H1 (cell line): ENCODE results near the gene OR2AE1. TPM values are rescaled to one million over a fixed set of nuclear protein-coding genes. Genes with fewer than 3 reads are reported as not detected.

Source experiments
- CTCF ChIA-PET: fragments of 300-600 bp; sonication (Branson Sonifier 250); formaldehyde crosslinking; loops from one replicate; lab custom pipeline; 2021; ENCODE audit not compliant: partially characterized antibody; lab: Charles Lee
- POLR2A ChIA-PET: fragments of 300-600 bp; sonication (Branson Sonifier 250); formaldehyde crosslinking; loops from one replicate; lab custom pipeline; 2021; ENCODE audit warnings: inconsistent platforms; ENCODE audit not compliant: partially characterized antibody; lab: Charles Lee
- DNase-seq, 2 experiments: peaks; one replicate each; pipeline versions ENCODE4 v3.0.0 to v3.0.0-alpha.2; 2010 to 2022; ENCODE audit warnings: low spot score in 2 of 2, low read depth in 1 of 2, mixed read lengths in 1 of 2
- FAIRE-seq: peaks from 2 replicates; lab custom pipeline; 2011; peaks lifted over from hg19 to GRCh38; lab: Jason Lieb, UNC
- H2AFZ ChIP-seq: 2 replicates; pipeline ENCODE4 v1.8.1; 2012; ENCODE audit warnings: low read length, inconsistent platforms
- H2AK5ac ChIP-seq: 2 replicates; pipeline ENCODE4 v1.6.1; 2013; ENCODE audit warnings: low read depth, low read length
- H2BK120ac ChIP-seq: replicated peaks from 2 replicates; pipeline ENCODE3; 2013; ENCODE audit warnings: low read depth, low read length, inconsistent platforms
- H2BK12ac ChIP-seq: 2 replicates; pipeline ENCODE4 v1.6.1; 2013; ENCODE audit warnings: low read depth, low read length
- H2BK15ac ChIP-seq: 2 replicates; pipeline ENCODE4 v1.6.1; 2013; ENCODE audit warnings: low read length
- H2BK20ac ChIP-seq: 2 replicates; pipeline ENCODE4 v1.6.1; 2013; ENCODE audit warnings: low read length
- H2BK5ac ChIP-seq: 2 replicates; pipeline ENCODE4 v1.6.1; 2013; ENCODE audit warnings: low read depth, low read length
- H3K14ac ChIP-seq: 2 replicates; pipeline ENCODE4 v1.6.1; 2013; ENCODE audit warnings: inconsistent platforms; ENCODE audit not compliant: insufficient read length
- H3K18ac ChIP-seq: 2 replicates; pipeline ENCODE4 v1.6.1; 2013; ENCODE audit warnings: low read length; ENCODE audit errors: extremely low read depth
- H3K23ac ChIP-seq: 2 replicates; pipeline ENCODE4 v1.6.1; 2013; ENCODE audit warnings: inconsistent platforms; ENCODE audit not compliant: insufficient read length
- H3K23me2 ChIP-seq: 2 replicates; pipeline ENCODE4 v1.6.1; 2013; ENCODE audit warnings: low read depth, low read length
- H3K27ac ChIP-seq: 2 replicates; pipeline ENCODE4 v1.6.1; 2011; ENCODE audit warnings: low read depth, low read length, inconsistent platforms
- H3K27me3 ChIP-seq, 4 experiments: replicated peaks in 1 of 4; 1 replicate in 1 of 4; 2 replicates in 3 of 4; pipeline versions ENCODE4 v1.6.1 to v1.8.1; 2011 to 2013; ENCODE audit warnings: low read length in 3 of 4, mild to moderate bottlenecking in 3 of 4, inconsistent platforms in 2 of 4, mixed read lengths in 2 of 4, moderate library complexity in 1 of 4; ENCODE audit not compliant: control insufficient read depth in 3 of 4, insufficient read depth in 3 of 4; ENCODE audit errors: extremely low read depth in 1 of 4
- H3K36me3 ChIP-seq, 4 experiments: 2 replicates each; pipeline versions ENCODE4 v1.6.1 to v1.8.1; 2011 to 2013; ENCODE audit warnings: mild to moderate bottlenecking in 4 of 4, low read length in 3 of 4, moderate library complexity in 2 of 4, control low read depth in 1 of 4, inconsistent platforms in 1 of 4; ENCODE audit not compliant: insufficient read depth in 4 of 4, control insufficient read depth in 2 of 4
- H3K4ac ChIP-seq: replicated peaks from 2 replicates; pipeline ENCODE3; 2013; ENCODE audit warnings: low read length, low read depth, mixed read lengths, inconsistent platforms; ENCODE audit not compliant: insufficient read length
- H3K4me1 ChIP-seq, 4 experiments: replicated peaks in 1 of 4; 1 replicate in 1 of 4; 2 replicates in 3 of 4; pipeline versions ENCODE4 v1.6.1 to v1.8.1; 2011 to 2013; ENCODE audit warnings: low read length in 3 of 4, inconsistent platforms in 2 of 4, mixed read lengths in 1 of 4; ENCODE audit not compliant: insufficient read depth in 4 of 4, control insufficient read depth in 3 of 4
- H3K4me2 ChIP-seq, 2 experiments: 2 replicates each; pipeline versions ENCODE4 v1.6.1 to v1.8.1; 2011 to 2013; ENCODE audit warnings: low read depth in 2 of 2, low read length in 2 of 2, control low read depth in 1 of 2, inconsistent platforms in 1 of 2, mild to moderate bottlenecking in 1 of 2; ENCODE audit not compliant: insufficient read depth in 1 of 2
- H3K4me3 ChIP-seq, 4 experiments: fragments of 200-600, 300-600 bp in 1 of 4; sonication (generic), shearing (Covaris generic), sonication (Bioruptor Twin) in 1 of 4; 2 replicates each; pipeline versions ENCODE4 v1.5.1 to v1.8.1; 2011 to 2016; ENCODE audit warnings: low read length in 4 of 4, low read depth in 3 of 4, control low read depth in 2 of 4, inconsistent platforms in 2 of 4, mild to moderate bottlenecking in 2 of 4, mixed read lengths in 1 of 4, moderate library complexity in 1 of 4; ENCODE audit not compliant: insufficient read depth in 2 of 4; ENCODE audit errors: extremely low read depth in 1 of 4
- H3K56ac ChIP-seq: replicated peaks from 2 replicates; pipeline ENCODE3; 2013; ENCODE audit warnings: low read depth, mild to moderate bottlenecking, mixed read lengths, low read length, inconsistent platforms; ENCODE audit not compliant: insufficient read length
- H3K79me1 ChIP-seq: 2 replicates; pipeline ENCODE4 v1.6.1; 2013; ENCODE audit warnings: low read depth, low read length, control low read depth
- H3K79me2 ChIP-seq, 2 experiments: 2 replicates each; pipeline versions ENCODE4 v1.6.1 to v1.8.1; 2012 to 2013; ENCODE audit warnings: low read length in 2 of 2, mild to moderate bottlenecking in 2 of 2, inconsistent platforms in 1 of 2; ENCODE audit not compliant: insufficient read depth in 2 of 2, control insufficient read depth in 1 of 2
- H3K9ac ChIP-seq, 4 experiments: replicated peaks in 1 of 4; 1 replicate in 1 of 4; 2 replicates in 3 of 4; pipeline versions ENCODE4 v1.6.1 to v1.8.1; 2011 to 2013; ENCODE audit warnings: low read depth in 3 of 4, low read length in 3 of 4, control low read depth in 2 of 4, mild to moderate bottlenecking in 2 of 4, moderate library complexity in 2 of 4, inconsistent platforms in 1 of 4; ENCODE audit errors: extremely low read depth in 1 of 4
- H3K9me3 ChIP-seq, 2 experiments: 2 replicates each; pipeline versions ENCODE4 v1.6.1 to v1.8.1; 2012 to 2013; ENCODE audit warnings: mild to moderate bottlenecking in 2 of 2, moderate library complexity in 2 of 2, control low read depth in 1 of 2, inconsistent platforms in 1 of 2, low read depth in 1 of 2, low read length in 1 of 2, mixed read lengths in 1 of 2; ENCODE audit not compliant: insufficient read depth in 2 of 2
- H4K20me1 ChIP-seq, 2 experiments: replicated peaks in 1 of 2; 2 replicates each; pipeline versions ENCODE3 to v1.8.1; 2011 to 2013; ENCODE audit warnings: inconsistent platforms in 2 of 2, low read length in 2 of 2, mild to moderate bottlenecking in 1 of 2; ENCODE audit not compliant: insufficient read depth in 2 of 2, control insufficient read depth in 1 of 2
- H4K5ac ChIP-seq: 2 replicates; pipeline ENCODE4 v1.6.1; 2013; ENCODE audit warnings: low read length, low read depth, mixed read lengths, inconsistent platforms; ENCODE audit not compliant: insufficient read length
- H4K8ac ChIP-seq: 2 replicates; pipeline ENCODE4 v1.8.0; 2013; ENCODE audit warnings: mild to moderate bottlenecking, moderate library complexity, low read length, inconsistent platforms; ENCODE audit not compliant: insufficient read depth; ENCODE audit errors: extremely low read depth
- H4K91ac ChIP-seq: replicated peaks from 2 replicates; pipeline ENCODE3; 2013; ENCODE audit warnings: low read length, mixed read lengths, inconsistent platforms; ENCODE audit not compliant: insufficient read length
- ASH2L ChIP-seq: fragments of 200-600, 300-600 bp; sonication (generic); IDR thresholded peaks from one replicate; pipeline ENCODE4 v1.7.1; 2017; ENCODE audit warnings: low read length
- ATF2 ChIP-seq: IDR thresholded peaks from 2 replicates; pipeline ENCODE4 v1.6.1; 2012; ENCODE audit warnings: low read length, inconsistent platforms
- BCL11A ChIP-seq, 2 experiments: IDR thresholded peaks; one replicate each; pipeline ENCODE4 v1.6.1; 2011; ENCODE audit warnings: low read depth in 2 of 2, low read length in 2 of 2, mild to moderate bottlenecking in 2 of 2
- CHD1 ChIP-seq: IDR thresholded peaks from 2 replicates; pipeline ENCODE4 v1.6.1; 2012; ENCODE audit warnings: low read depth, low read length, improper control_type of control experiment
- EZH2 ChIP-seq: fragments of 200-600 bp; sonication (generic); IDR thresholded peaks from 2 replicates; pipeline ENCODE4 v1.7.1; 2012; ENCODE audit warnings: low read depth, mild to moderate bottlenecking, moderate library complexity, low read length, inconsistent platforms; ENCODE audit not compliant: severe bottlenecking
- KDM4A ChIP-seq: IDR thresholded peaks from one replicate; pipeline ENCODE4 v1.7.1; 2012; ENCODE audit warnings: low read depth, mild to moderate bottlenecking, moderate library complexity, low read length, inconsistent platforms; ENCODE audit not compliant: severe bottlenecking
- NRF1 ChIP-seq: IDR thresholded peaks from 2 replicates; pipeline ENCODE4 v1.6.1; 2011; ENCODE audit warnings: mild to moderate bottlenecking, low read depth, low read length, improper control_type of control experiment
- RAD21 ChIP-seq, 2 experiments: IDR thresholded peaks in 1 of 2; conservative IDR thresholded peaks in 1 of 2; 2 replicates each; pipeline ENCODE4 v1.6.1; 2011; ENCODE audit warnings: low read depth in 2 of 2, low read length in 2 of 2, improper control_type of control experiment in 1 of 2, inconsistent platforms in 1 of 2, mild to moderate bottlenecking in 1 of 2, moderate library complexity in 1 of 2
- TAF1 ChIP-seq: IDR thresholded peaks from 2 replicates; pipeline ENCODE4 v1.6.1; 2011; ENCODE audit warnings: mild to moderate bottlenecking, low read depth, low read length
- WGBS, 2 experiments: shearing (Covaris generic) in 1 of 2; methylation state at CpG; one replicate each; pipeline versions ENCODE4 v1.1.6 to v1.1.7; 2013 to 2015; ENCODE audit warnings: low lambda C conversion rate in 2 of 2, mixed read lengths in 2 of 2, inconsistent platforms in 1 of 2, low coverage in 1 of 2, missing lambda C conversion rate in 1 of 2; ENCODE audit not compliant: insufficient replicate concordance in 2 of 2, insufficient coverage in 1 of 2, insufficient read length in 1 of 2; ENCODE audit errors: extremely low coverage in 1 of 2, missing lambda C conversion rate in 1 of 2; 5-methylcytosine and 5-hydroxymethylcytosine counted together
- polyA plus RNA-seq, 7 experiments: library from polyadenylated mRNA; depleted of rRNA in 3 of 7; stranded (reverse) in 5 of 7; unstranded in 2 of 7; fragments of >200 nt in 5 of 7; fragments of 200-250 nt in 2 of 7; gene quantifications; 1 replicate in 5 of 7; 2 replicates in 1 of 7; 4 replicates in 1 of 7; pipeline versions ENCODE4 v1.2.1 to v1.2.3, GENCODE V29; 2011 to 2013; ENCODE audit warnings: missing spikeins in 2 of 7, mixed read lengths in 2 of 7
- total RNA-seq: library from RNA; stranded (reverse); fragmentation: NEBNext Ultra II Directional; extraction: Animal tissue kit (Norgen Biotek cat#: 25700); gene quantifications from 2 replicates; pipeline ENCODE4 v1.2.1, GENCODE V29; 2021

OR2AE1 gene
- total and polyA plus RNA-seq, 2 of the 8 experiments (the other 6 are each of a cell fraction or from before 2014, with no cell fraction given): not detected

- peak overlapping the region in 1 of 4 experiments; percentile 30; a peak in 1 of 8 replicates for H3K4me3 ChIP-seq
- no peak overlapping the region for H3K9ac ChIP-seq
- no peak overlapping the region for H2BK15ac ChIP-seq
- H4K20me1 ChIP-seq: no peaks in the 10 kb centered on the region
- no peaks in the 10 kb centered on the region for H3K23me2 ChIP-seq
- H2AK5ac ChIP-seq: no peak overlapping the region
- H3K4me1 ChIP-seq: peaks cover 4 to 17% (median 16%) of the 10 kb centered on the region in 4 experiments; a peak in 6 of 7 replicates
- H4K8ac ChIP-seq: no peak overlapping the region
- H3K56ac ChIP-seq: no peak overlapping the region
- H3K27ac ChIP-seq: peak overlapping the region; percentile 45; the same call in 1 of the 2 replicates
- 43% methylated on average over 7 of the region's 7 CpGs; no CpG with 5 or more reads in 1 of the 2 experiments for WGBS, 2 experiments
- H2BK12ac ChIP-seq: peak overlapping the region; percentile 80; the same call in 1 of the 2 replicates
- no peaks in the 10 kb centered on the region for H3K27me3 ChIP-seq
- no peak overlapping the region for H2BK20ac ChIP-seq
- no peaks in the 10 kb centered on the region for H3K9me3 ChIP-seq
- H4K91ac ChIP-seq: peak overlapping the region; percentile 82
- no peak overlapping the region for H3K14ac ChIP-seq
- peak overlapping the region; percentile 41 to 49; a peak in 3 of 4 replicates for H3K4me2 ChIP-seq
- ChIA-PET POLR2A (interaction anchor here (1.0 to 1.8 kb wide), 10 partner anchors 9 to 280 kb away, joined by 3 to 6 read pairs (median 4); no protein-coding TSS in a partner anchor), CTCF (interaction anchor here (0.7 to 1.4 kb wide), 5 partner anchors 10 to 241 kb away, joined by 3 to 4 read pairs (median 3); partner anchors contain the start of gene TMEM225B)
- no peak for FAIRE-seq
- no peak overlapping the region for H2AFZ ChIP-seq
- no peak overlapping the region for H4K5ac ChIP-seq
- H2BK5ac ChIP-seq: peak overlapping the region; percentile 9; the same call in 1 of the 2 replicates
- H3K36me3 ChIP-seq: no peaks in the 10 kb centered on the region
- peak overlapping the region; percentile 85 for H2BK120ac ChIP-seq
- peak overlapping the region; percentile 85 for H3K18ac ChIP-seq
- DNase-seq: peak in 1 of 2 experiments; percentile 49
- no peak overlapping the region for H3K23ac ChIP-seq
- H3K4ac ChIP-seq: no peak overlapping the region
- H3K79me2 ChIP-seq: no peaks in the 10 kb centered on the region
- H3K79me1 ChIP-seq: no peaks in the 10 kb centered on the region
- TF ChIP-seq KDM4A (no peak), EZH2 (no peak), NRF1 (no peak), BCL11A (IDR thresholded peaks at IDR 0.05; ENCODE audit: low read depth in 2 of 2, low read length in 2 of 2) (no peak), ATF2 (no peak), ASH2L (no peak), TAF1 (no peak), RAD21 (IDR thresholded peaks at IDR 0.05 in 1 of 2, conservative IDR thresholded peaks at IDR 0.05 in 1 of 2; ENCODE audit: low read depth in 2 of 2, low read length in 2 of 2) (0 out of 4 replicates have a peak, but pooled peaks of 1 of the 2 experiments have one; percentile 3), CHD1 (no peak)
Observed at GRCh38 chr7:99839287-99840021, 37.4 kb downstream of the OR2AE1 start.
